Effector memory CD8-positive, alpha-beta T cell (primary cell): ENCODE measurements around the gene CD300LF.

Experiments
- ATAC-seq: fragments of 150-1000 bp; cut with Tn5 transposase; replicated peaks from 2 replicates; pipeline ENCODE4 v1.10.0; 2021; ENCODE audit warnings: mild to moderate bottlenecking, moderate library complexity
- DNase-seq, 3 experiments: peaks; one replicate each; pipeline ENCODE4 v3.0.0; 2021
- H3K27ac Mint-ChIP-seq, 2 donors: one replicate each; pipeline ENCODE4 v1.8.0; 2022; ENCODE audit warnings: mild to moderate bottlenecking in 2 of 2, mixed read lengths in 2 of 2, moderate library complexity in 2 of 2
- H3K27me3 Mint-ChIP-seq, 2 donors: one replicate each; pipeline ENCODE4 v1.8.0; 2022; ENCODE audit warnings: mixed read lengths in 2 of 2
- H3K36me3 Mint-ChIP-seq: one replicate; pipeline ENCODE4 v1.8.0; 2022; ENCODE audit warnings: mild to moderate bottlenecking, moderate library complexity, mixed read lengths; ENCODE audit not compliant: insufficient read depth
- H3K4me1 Mint-ChIP-seq, 2 donors: one replicate each; pipeline ENCODE4 v1.8.0; 2022; ENCODE audit warnings: low read depth in 2 of 2, mixed read lengths in 2 of 2
- H3K4me3 Mint-ChIP-seq, 2 donors: one replicate each; pipeline ENCODE4 v1.8.0; 2022; ENCODE audit warnings: mild to moderate bottlenecking in 2 of 2, mixed read lengths in 2 of 2, moderate library complexity in 2 of 2
- H3K9me3 Mint-ChIP-seq, 2 donors: one replicate each; pipeline ENCODE4 v1.8.0; 2022; ENCODE audit warnings: mixed read lengths in 2 of 2

Gene CD300LF

DNA sequence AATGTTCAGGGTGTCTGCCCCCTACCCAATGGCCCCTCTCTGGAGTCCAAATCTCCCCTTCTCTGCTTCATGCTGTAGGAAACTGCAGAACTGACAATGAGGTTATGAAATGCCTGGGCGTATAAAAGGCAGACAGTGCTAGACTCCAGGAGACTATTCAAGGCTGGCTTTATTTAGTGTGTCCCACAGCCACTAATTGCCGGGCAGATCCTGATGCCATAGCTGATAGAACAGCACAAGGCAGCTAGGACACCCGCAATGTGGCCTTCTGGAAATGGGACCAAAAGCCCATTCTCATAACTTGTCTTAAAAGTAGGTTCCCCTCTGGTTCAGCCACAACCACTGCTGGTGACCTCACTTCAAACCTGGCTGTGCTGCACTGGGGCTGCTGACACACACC is 60.7 kb downstream of the CD300LF start:
- no peaks in the 10 kb centered on the region for H3K36me3 Mint-ChIP-seq
- no peak overlapping the region for H3K27ac Mint-ChIP-seq
- H3K27me3 Mint-ChIP-seq = peaks cover 62 to 67% of the 10 kb centered on the region in 2 donors
- H3K4me3 Mint-ChIP-seq = no peak overlapping the region
- no peak for DNase-seq
- no peaks in the 10 kb centered on the region for H3K9me3 Mint-ChIP-seq
- H3K4me1 Mint-ChIP-seq = peaks cover 0 to under 1% of the 10 kb centered on the region in 2 donors
- ATAC-seq = no peak

DNA sequence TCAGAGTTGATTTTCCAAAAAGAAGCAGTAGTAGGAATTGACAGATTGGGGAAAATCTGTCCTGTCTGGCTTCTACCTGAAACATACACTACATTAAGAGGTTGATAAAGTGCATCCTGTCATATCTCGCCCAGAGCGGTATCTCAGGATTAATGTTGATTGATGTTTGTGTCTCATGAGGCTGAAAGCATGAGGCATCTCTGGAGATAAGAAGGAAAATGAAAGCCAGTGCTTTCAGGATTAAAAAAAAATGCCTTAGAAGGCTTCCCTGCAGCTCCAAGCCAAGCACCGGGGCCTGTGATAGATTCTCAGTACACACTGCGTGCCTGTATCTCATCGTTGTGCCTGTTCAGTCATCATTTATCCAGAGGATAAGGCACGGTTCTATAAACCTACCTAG is 62.8 kb downstream of the CD300LF start:
- H3K4me1 Mint-ChIP-seq = no peaks in the 10 kb centered on the region
- no peaks in the 10 kb centered on the region for H3K36me3 Mint-ChIP-seq
- H3K27me3 Mint-ChIP-seq = peaks cover 73 to 87% of the 10 kb centered on the region in 2 donors
- H3K27ac Mint-ChIP-seq = no peak overlapping the region
- ATAC-seq (no peak), DNase-seq (no peak)
- H3K4me3 Mint-ChIP-seq = no peak overlapping the region
- H3K9me3 Mint-ChIP-seq = no peaks in the 10 kb centered on the region

DNA sequence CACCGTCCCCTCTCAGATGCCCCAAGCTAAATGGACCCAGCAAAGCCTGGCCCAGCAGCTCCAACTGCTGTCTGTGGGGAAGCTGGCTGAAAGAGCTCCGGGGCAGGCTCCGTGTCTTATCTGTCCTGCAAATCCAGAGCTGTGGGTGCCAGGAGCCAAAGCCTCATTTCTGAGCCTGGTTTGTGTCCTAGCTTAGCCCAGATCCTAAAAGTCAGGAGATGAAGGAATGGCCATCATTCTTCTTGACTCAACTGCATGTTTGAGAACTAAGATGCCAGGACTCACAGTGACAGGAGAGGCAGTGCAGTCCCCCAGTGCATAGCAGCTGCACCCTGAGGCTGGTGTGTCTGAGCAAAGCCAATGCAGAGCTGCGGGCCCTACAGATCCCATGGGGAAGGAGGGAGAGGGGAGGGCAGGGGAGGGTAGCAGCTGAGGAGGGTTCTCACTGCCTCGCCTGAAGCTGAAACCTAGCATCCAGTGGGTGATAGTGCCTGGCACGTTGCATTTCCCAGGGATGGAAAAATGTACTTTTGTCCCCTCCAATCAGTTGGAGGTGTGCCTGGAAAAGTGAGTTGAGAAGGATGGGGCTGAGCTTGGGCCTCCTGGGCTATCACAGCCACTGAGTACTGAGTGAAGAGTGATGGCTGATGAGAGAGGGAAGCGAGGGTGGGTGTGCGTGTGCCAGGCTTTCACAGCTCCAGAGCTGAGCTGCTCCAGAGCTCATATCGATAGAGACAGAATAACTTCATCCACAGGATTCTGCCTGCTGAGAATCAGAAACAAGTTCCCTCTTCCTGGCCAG is 64.7 kb downstream of the CD300LF start:
- H3K27ac Mint-ChIP-seq = no peak overlapping the region
- no peaks in the 10 kb centered on the region for H3K9me3 Mint-ChIP-seq
- H3K4me3 Mint-ChIP-seq = no peak overlapping the region
- ATAC-seq (no peak), DNase-seq (no peak)
- no peaks in the 10 kb centered on the region for H3K4me1 Mint-ChIP-seq
- H3K27me3 Mint-ChIP-seq = peaks cover 72 to 92% of the 10 kb centered on the region in 2 donors
- peaks cover 3% of the 10 kb centered on the region for H3K36me3 Mint-ChIP-seq

DNA sequence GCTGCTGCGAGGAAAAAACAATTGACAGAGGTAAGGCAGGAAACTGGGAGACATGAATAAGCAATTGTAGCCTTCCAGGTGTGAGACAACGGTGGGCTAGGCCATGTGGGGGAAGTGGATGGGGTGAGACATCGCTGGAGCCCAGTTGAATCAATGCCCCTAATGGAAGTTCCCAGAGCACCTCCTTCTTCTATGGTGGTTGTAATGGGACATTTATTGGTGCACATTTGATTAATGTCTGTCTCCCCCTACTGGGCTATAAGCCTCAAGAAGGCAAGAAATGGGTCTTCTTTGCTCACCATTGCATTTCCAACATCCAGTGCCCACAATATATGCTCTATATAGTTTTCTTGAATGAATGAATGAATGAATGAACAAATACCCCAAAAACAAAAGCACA is 66.5 kb downstream of the CD300LF start:
- Mint-ChIP-seq H3K36me3 (peaks cover 3% of the 10 kb centered on the region), H3K4me1 (no peaks in the 10 kb centered on the region), H3K4me3 (no peak overlapping the region), H3K27me3 (peaks cover 72 to 92% of the 10 kb centered on the region in 2 donors), H3K9me3 (no peaks in the 10 kb centered on the region), H3K27ac (no peak overlapping the region)
- ATAC-seq (no peak), DNase-seq (no peak)

DNA sequence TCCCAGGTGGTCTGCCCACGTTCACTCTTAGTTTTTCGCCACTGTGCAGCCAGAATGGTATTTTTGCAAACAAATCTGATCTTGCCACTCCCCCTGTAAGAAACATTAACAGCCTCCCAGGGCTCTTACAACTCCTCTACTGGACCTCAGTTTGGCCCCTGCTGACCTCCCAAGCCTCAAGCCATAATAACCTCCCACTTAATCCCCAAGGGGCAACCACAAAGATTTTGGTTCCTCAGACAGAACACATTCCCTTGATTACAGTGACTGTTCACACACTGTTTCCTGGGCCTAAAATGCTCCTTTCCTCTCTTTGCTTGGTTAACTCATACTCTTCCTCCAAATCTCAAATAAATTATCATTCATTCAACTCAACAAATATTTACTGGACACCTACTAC is 67.7 kb downstream of the CD300LF start:
- peaks cover 3% of the 10 kb centered on the region for H3K36me3 Mint-ChIP-seq
- H3K4me1 Mint-ChIP-seq = peaks cover 2% of the 10 kb centered on the region in 2 donors
- H3K4me3 Mint-ChIP-seq = no peak overlapping the region
- peaks cover 64 to 92% of the 10 kb centered on the region in 2 donors for H3K27me3 Mint-ChIP-seq
- no peaks in the 10 kb centered on the region for H3K9me3 Mint-ChIP-seq
- H3K27ac Mint-ChIP-seq = no peak overlapping the region
- no peak for DNase-seq
- ATAC-seq = no peak

DNA sequence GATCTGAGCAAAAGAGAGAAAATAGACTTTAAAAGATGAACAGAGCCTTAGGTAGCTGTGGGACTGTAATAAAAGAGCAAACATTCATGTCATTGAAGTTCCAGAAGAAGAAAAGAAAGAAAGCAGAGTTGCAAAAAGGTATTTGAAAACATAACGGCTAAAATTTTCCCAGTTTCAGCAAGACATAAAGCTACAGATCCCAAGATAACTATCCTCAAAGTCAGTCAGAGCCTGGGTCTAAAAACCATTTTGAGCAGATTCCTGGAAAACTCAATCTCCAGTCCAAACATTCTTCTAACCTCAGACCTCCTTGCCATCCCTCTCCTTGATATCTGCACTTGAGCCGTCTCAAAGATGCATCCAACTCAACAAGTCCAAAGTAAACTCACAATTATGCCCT is 68.3 kb downstream of the CD300LF start:
- H3K27ac Mint-ChIP-seq = no peak overlapping the region
- ATAC-seq = no peak
- H3K4me1 Mint-ChIP-seq = peaks cover 8% of the 10 kb centered on the region in 2 donors
- DNase-seq = no peak
- H3K4me3 Mint-ChIP-seq = no peak overlapping the region
- peaks cover 63 to 94% of the 10 kb centered on the region in 2 donors for H3K27me3 Mint-ChIP-seq
- peaks cover 3% of the 10 kb centered on the region for H3K36me3 Mint-ChIP-seq
- H3K9me3 Mint-ChIP-seq = no peaks in the 10 kb centered on the region
